ENCODE data around the gene ELMO3.

The ELMO3 gene

GRCh38 chr16:67208154-67208896 lies 9.4 kb downstream of the ELMO3 start:
- no peak overlapping the region for H3K4me3 ChIP-seq (ENCODE audit: low read depth, low read length)
- no peak for DNase-seq (ENCODE audit: low read depth)

DNA sequence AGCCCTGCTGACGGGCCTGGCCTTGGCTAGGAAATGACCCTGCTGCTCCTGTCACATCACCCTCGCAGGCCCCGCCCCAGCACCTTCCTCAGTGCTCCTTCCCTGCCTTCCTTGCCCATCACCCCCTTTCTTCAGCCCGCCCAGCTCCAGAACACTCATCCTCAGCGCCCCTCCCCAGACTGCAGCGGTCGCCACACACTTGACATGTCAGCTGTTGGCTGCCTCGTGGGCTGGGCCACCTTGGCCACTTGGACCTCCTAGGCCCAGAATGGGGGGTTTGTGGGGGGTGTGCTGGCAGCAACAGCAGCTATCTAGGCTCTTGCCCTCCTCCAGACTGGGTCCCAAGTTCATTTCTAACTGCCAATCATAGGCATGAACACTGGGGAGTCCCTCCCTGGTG lies 10.6 kb downstream of the ELMO3 start:
- no peak overlapping the region for H3K4me3 ChIP-seq (ENCODE audit: low read depth, low read length)
- DNase-seq (ENCODE audit: low read depth) = no peak

GRCh38 chr16:67210069-67210937 lies 11.4 kb downstream of the ELMO3 start:
- no peak overlapping the region for H3K4me3 ChIP-seq (ENCODE audit: low read depth, low read length)
- DNase-seq (ENCODE audit: low read depth) = no peak

- DNase-seq (ENCODE audit: low read depth) = no peak
- H3K4me3 ChIP-seq (ENCODE audit: low read depth, low read length) = no peak overlapping the region
These were observed 12.7 kb downstream of the ELMO3 start for GRCh38 chr16:67211674-67212073.

DNA sequence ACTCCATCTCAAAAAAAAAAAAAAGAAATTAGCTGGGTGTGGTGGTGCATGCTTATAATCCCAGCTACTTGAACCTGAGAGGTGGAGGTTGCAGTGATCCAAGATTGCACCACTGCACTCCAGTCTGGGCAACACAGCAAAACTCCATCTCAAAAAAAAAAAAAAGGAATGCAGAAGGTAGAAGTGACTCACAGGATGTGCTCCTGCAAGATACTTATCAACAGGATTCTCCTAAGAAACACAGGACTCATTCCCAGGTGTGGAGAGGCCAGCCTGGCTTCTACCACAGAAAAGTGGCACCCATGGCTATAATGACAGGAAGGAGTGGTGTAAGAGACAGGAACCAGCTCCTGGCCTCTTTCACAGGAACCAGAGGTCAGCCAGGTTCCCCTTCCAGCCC lies 13.8 kb downstream of the ELMO3 start:
- H3K4me3 ChIP-seq (ENCODE audit: low read depth, low read length) = no peak overlapping the region
- DNase-seq (ENCODE audit: low read depth) = no peak

- DNase-seq (ENCODE audit: low read depth) = no peak
- no peak overlapping the region for H3K4me3 ChIP-seq (ENCODE audit: low read depth, low read length)
These were observed 14.5 kb downstream of the ELMO3 start for GRCh38 chr16:67213197-67214019.

- DNase-seq (ENCODE audit: low read depth) = no peak
These were observed 16.8 kb downstream of the ELMO3 start for GRCh38 chr16:67215706-67216105.

DNA sequence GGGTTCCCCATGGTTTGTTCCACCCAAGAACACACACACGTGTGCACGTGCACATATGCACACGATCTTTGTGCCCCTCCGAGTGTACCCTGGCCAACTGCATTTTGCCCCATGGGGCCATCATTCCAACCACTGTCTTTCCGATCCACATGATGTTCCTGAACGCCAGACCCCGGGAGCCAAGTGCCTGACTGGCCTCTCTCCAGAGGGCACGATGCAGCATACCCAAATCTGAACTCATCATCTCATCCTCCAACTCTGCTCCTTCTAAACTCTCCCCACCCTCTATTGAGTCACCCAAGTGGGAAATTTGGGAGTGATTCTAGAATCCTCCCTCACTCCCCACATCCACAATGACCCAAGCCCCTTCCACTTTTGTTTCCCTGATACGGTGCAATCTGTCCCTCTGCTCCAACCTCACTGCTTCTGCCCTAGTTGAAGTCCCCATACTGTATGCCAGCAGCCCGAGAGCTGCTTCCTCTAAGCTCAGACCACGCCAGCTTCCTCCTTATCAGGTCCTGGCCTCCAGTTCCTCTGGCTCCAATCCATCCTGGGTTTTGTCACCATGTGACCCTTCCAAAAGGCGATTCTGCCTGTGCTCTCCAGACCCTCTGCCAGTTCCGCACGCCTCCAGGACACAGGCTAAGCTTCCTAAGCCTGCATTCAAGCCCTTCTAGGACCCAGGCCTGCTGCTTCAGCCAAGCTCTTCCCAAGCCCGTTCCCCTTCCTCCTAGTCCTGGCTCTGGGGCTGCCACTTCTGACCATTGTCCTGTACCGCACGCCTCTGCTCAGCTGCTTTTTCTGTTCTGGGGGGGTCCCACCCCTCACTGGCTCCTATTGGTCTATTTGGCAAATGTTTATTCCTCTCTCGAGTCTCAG lies 17.9 kb downstream of the ELMO3 start:
- no peak for DNase-seq (ENCODE audit: low read depth)
- no peak overlapping the region for H3K4me3 ChIP-seq (ENCODE audit: low read depth, low read length)

More at GRCh38 chr16:67215706-67216105, 16.8 kb downstream of the ELMO3 start:
- H3K4me3 ChIP-seq (ENCODE audit: low read depth, low read length) = no peak overlapping the region

GRCh38 chr16:67223992-67224391 lies 25.1 kb downstream of the ELMO3 start:
- DNase-seq (ENCODE audit: low read depth) = no peak
- no peak overlapping the region for H3K4me3 ChIP-seq (ENCODE audit: low read depth, low read length)

- no peak for DNase-seq (ENCODE audit: low read depth)
- peak overlapping the region; percentile 100 for H3K4me3 ChIP-seq (ENCODE audit: low read depth, low read length)
These were observed 27.4 kb downstream of the ELMO3 start for GRCh38 chr16:67226295-67226803.

- H3K4me3 ChIP-seq (ENCODE audit: low read depth, low read length) = peak within 1 kb of the TSS; percentile 100
- DNase-seq (ENCODE audit: low read depth) = peak; percentile 91
These were observed 28.1 kb downstream of the ELMO3 start, which contains the start of gene TMEM208 for GRCh38 chr16:67226804-67227566. Gene TMEM208 (plus strand): TSS chr16:67227130. CDS start chr16:67227219, 89 bp downstream.

DNA sequence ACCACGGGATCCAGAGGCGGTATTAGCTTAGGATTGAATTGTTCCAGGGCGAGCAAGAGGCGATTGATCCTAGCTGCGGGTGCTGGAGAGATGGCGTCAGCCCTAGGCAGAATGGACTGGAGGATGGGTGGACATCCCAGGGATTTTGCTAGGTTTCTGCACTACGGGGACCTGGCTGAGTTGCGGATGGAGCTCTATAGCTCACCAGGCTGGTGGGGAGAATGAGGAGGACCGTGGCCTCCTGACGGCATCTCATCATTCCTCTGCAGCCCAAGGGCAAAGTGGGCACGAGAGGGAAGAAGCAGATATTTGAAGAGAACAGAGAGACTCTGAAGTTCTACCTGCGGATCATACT lies 28.6 kb downstream of the ELMO3 start:
- H3K4me3 ChIP-seq (ENCODE audit: low read depth, low read length) = peak overlapping the region; percentile 100
- DNase-seq (ENCODE audit: low read depth) = no peak

DNA sequence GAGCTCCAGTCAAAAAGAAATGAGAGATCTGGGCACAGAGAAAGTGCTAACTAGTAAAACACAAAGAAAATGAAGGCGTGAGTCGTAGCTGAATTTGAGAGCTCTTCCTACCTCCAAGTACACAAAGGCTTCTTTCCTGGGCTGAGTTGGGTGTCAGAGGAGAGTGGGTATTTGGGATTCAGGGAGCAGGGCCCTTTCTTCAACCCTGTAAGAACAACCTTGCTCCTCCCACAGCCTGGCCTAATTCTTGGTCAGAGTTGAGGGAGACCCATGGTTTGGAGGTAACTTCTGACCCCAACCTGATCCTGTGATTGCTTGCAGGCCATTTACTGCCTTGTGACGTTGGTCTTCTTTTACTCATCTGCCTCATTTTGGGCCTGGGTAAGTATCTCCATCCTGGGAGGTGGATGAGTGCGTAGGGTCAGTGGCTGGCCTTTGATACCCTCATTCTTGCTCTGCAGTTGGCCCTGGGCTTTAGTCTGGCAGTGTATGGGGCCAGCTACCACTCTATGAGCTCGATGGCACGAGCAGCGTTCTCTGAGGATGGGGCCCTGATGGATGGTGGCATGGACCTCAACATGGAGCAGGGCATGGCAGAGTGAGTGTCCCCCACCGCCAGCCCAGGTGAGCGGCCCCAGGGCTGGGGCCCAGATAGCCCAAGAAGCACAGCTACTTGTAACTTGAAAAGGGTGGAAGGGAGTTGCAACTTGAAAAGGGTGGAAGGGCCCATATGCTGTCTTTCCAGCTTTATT lies 29.3 kb downstream of the ELMO3 start:
- peak overlapping the region; percentile 100 for H3K4me3 ChIP-seq (ENCODE audit: low read depth, low read length)
- DNase-seq (ENCODE audit: low read depth) = no peak

DNA sequence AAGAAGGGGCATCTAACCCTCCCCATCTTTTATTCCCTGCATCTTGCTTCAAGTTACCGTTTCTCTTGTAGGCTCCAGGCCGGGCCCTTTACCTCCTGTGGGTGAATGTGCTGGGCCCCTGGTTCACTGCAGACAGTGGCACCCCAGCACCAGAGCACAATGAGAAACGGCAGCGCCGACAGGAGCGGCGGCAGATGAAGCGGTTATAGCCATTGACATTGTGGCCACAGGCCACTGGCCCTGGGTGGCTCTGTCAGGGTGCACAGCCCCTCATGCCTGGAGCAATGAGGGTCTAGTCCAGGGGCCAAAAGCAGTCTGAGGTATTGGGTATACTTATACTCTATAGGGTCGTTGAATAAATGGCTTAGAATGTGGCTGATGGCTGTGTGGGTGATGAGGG lies 30.0 kb downstream of the ELMO3 start:
- H3K4me3 ChIP-seq (ENCODE audit: low read depth, low read length) = no peak overlapping the region
- no peak for DNase-seq (ENCODE audit: low read depth)

- DNase-seq (ENCODE audit: low read depth) = no peak
- no peak overlapping the region for H3K4me3 ChIP-seq (ENCODE audit: low read depth, low read length)
These were observed 31.2 kb downstream of the ELMO3 start for GRCh38 chr16:67229906-67230808.

Data from skeletal muscle cell (primary cell).